Cardiac septum (tissue), 1 donor: ENCODE data around the gene MCC. TPM values are rescaled to one million over a fixed set of nuclear protein-coding genes. Genes with fewer than 3 reads are reported as not detected.

Experiments used
- DNase-seq: peaks from one replicate; pipeline ENCODE4 v3.0.0-alpha.2; 2020; ENCODE audit warnings: low spot score
- intact Hi-C: fragments of 100-400 bp; cut with DNase I; formaldehyde crosslinking; loops from one replicate; pipeline ENCODE4 v1.14.0; 2022
- total RNA-seq: library from RNA; stranded (reverse); fragmentation: NEBNext Ultra II Directional; extraction: Animal tissue kit (Norgen Biotek cat#: 25700); gene quantifications from one replicate; pipeline ENCODE4 v1.2.1, GENCODE V29; 2021
- donor health status: DM: no; HTN: no; CAD: no.

The MCC gene
- total RNA-seq, 1 donor from 2014 or later = 17.7 TPM

- DNase-seq = no peak
- intact Hi-C loops = no loop called here
Measured at GRCh38 chr5:113221294-113222176, 266.7 kb downstream of the MCC start.

DNA sequence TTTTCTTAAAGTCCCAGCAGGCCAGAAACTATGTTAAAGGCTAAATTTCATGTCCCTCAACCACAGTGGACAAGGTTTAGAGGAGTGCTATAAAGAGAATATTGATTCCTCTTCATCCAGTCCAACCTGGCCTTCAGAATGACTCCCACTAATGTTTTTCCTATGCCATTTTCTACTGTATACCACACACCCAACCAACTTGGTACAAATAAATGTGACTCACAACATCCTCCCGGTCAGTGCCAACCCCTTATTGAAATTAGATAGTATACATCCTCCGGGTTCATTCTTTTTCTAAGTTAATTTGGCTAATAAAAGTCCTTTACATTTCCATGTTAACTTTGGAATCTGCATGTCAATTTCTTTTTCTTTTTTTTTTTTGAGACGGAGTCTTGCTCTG is 268.6 kb downstream of the MCC start:
- no peak for DNase-seq
- intact Hi-C loops = no loop called here

DNA sequence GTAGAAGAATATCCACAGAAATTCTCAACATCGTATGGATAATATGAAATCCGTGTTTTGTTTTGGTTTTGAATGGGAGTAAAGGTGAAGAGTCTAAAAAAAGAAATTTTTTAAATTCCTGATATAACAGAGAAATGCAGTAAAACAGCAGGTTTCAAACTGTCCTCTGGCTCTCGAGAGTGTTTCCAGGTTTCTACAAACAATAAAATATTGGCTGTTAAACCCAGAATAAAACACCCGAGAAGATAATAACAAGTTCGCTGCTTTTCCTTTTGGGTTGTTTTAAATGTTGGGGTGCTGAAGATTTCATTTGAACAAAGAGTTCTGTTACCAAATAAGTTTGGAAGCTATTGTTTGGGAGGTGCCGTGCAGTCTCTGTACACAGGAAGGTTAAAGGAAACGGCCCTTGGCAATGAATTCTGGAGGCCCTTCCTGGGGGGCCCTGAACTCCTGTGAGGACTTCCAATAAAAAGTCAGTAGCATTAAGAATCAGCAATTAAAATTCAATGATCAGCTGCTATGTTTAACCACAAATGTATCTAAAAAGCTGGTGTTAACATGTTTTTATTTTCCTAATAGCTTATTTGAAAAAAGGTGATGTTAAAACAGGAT is 269.2 kb downstream of the MCC start:
- no peak for DNase-seq
- intact Hi-C loops = loop anchor here (1.0 kb wide), 1 partner anchor 16 kb away; no protein-coding TSS in a partner anchor

- intact Hi-C loops = loop anchor here (1.0 kb wide), 1 partner anchor 15 kb away; no protein-coding TSS in a partner anchor
- no peak for DNase-seq
Measured at GRCh38 chr5:113218200-113218599, 270.1 kb downstream of the MCC start.

GRCh38 chr5:113217619-113218184 is 270.6 kb downstream of the MCC start:
- intact Hi-C loops = loop anchor here (1.0 kb wide), 1 partner anchor 14 kb away; no protein-coding TSS in a partner anchor
- DNase-seq = no peak

- no peak for DNase-seq
- intact Hi-C loops = no loop called here
Measured at GRCh38 chr5:113216545-113216944, 271.7 kb downstream of the MCC start.

DNA sequence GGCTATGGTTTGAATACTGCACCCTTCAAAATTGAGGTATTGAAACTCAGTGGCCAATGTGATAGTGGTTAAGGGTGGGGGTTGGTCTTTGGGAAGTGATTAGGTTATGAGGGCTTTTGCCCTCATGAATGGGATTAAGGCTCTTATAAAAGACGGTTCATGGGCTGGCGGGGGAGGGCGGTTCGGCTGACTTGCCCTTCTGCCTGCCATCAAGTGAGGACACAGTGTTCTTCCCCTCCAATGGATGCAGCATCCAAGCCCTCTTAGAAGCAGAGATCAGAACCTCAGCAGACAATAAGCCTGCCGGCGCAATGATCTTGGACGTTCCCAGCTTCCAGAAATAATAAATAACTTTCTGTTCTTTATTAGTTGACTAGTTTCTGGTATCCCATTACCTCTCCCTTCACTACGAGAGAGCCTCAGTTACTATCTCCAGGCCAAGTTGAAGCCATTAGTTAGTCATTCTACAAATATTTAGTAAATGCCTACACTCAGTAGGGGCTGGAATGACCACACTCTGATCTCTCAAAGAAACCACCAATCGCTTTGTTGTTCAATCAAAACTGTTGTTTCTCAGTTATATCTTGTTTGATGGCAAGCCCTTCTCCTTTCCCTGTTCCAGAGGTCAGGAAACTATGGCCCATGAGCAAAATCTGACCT is 272.7 kb downstream of the MCC start:
- intact Hi-C loops = no loop called here

DNA sequence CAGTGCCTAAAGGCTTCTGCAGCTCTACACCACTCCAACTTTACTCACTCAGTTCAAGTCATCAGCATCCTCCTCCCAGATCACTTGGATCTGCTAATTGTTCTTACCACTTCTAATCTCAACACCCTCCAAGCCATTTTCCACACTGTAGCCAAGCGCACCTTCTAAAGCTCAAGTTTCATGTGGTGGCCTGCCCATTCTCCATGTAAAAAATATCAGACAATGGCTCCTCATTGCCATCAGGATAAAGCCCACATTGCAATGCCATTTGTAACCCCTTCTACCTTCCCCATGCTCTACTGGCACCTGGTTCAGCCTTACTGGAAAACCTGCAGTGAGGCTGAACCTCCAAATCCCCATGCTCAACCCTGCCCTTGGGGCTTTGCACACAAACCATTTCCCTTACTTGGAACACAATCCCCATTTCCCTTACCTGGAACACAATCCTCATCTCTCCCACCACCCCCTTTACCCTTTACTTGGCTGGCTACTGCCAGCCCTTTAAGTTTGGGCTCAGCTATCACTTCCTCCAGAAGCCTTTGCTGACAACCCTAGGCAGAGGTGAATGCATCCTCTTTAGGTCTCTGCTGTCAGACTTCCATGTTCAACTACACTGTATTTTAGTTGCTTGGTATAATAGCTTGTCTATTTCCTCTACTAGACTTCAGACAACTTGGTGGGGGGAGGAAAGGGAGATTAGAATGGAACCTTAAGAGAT is 273.5 kb downstream of the MCC start:
- DNase-seq = no peak
- intact Hi-C loops = no loop called here

More for the DNA sequence above, 272.7 kb downstream of the MCC start:
- DNase-seq = no peak

DNA sequence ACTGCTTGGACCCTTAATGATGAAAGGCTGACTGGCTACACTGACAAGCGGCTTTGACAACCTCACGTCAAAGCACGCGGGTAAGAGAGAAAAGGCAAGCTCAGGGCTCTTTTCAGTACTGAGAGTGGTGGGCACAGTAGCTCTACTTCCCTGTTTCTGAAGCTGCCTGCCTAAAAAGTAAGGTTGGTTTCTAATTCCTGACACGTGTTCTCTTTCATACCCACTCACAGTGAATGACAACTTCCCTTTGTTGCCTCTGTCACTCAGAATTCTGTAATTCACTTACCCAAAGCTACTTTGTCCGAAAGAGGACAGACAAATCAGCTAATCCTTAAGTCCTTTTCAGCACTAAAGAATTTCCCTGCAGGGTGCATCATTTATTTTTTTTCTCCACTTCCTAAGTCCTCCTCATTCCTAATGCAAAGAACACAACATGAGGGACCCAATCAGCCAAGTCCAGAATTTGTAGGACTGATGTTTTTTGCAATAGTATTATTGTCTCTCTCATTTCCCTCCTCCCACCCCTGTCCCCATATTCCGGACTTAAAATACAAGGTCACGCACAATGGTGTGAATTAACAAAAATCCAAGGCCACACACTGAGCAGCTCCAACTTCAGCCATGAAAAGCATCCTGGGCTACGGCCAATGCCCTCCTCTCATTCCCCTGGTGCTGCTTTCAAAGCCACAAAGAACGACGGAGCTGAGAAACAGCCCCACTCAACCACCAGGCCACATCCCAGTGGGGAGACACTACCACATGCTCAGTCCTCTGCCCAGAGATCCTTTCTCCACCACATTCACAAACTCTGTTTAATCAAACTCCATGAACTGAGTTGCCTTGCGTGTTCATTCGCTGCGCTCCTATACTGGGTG is 274.5 kb downstream of the MCC start:
- intact Hi-C loops = no loop called here
- no peak for DNase-seq

GRCh38 chr5:113212244-113212920 is 275.9 kb downstream of the MCC start:
- intact Hi-C loops = no loop called here
- no peak for DNase-seq

DNA sequence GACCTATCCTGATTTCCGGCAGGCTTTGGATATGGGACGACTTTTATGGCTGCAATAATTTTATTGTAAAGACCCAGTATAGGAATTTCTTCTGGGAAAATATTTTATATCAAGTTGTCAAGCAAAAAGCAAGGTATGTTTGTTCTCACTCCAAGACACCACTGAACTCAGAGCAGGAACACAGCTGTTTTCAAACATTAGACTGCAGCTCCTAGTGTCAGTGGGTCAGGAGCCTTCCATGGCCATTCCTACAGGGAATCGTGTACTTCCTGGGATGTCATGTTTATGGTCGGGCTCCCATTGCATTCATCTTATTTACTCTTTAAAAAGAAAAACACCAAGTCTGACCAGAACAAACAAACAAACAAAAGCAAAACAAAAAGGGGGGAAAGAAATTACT is 278.8 kb downstream of the MCC start:
- intact Hi-C loops = no loop called here
- no peak for DNase-seq

- no peak for DNase-seq
- intact Hi-C loops = no loop called here
Measured at GRCh38 chr5:113205807-113206206, 282.4 kb downstream of the MCC start.

- intact Hi-C loops = no loop called here
Measured at GRCh38 chr5:113205323-113205722, 282.9 kb downstream of the MCC start.

GRCh38 chr5:113204525-113205161 is 283.6 kb downstream of the MCC start:
- intact Hi-C loops = loop anchor here (5.0 kb wide), 1 partner anchor 308 kb away; the partner anchor contains the start of gene YTHDC2
- DNase-seq = no peak

More at GRCh38 chr5:113205323-113205722, 282.9 kb downstream of the MCC start:
- DNase-seq = no peak

DNA sequence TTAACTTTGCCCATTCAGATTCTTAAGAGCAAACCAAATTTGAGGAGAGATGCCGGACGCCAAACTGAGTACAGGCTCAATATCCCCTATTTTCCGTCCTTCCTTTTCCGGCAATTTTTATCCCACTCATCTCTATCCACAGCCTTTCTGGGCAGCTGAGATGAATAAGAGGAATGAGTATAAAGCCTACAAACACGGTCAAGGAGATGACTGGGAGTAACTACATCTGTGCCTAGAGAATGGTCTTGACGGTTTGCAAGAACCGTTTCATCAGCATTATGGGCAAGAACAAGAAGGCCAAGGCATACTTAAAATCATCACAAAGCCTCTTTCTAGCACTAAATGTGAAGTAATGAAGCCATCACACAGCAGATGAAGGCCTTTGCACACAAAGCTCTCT is 284.3 kb downstream of the MCC start:
- no peak for DNase-seq
- intact Hi-C loops = loop anchor here (1.0 to 5.0 kb wide), 3 partner anchors 14 to 308 kb away; partner anchors contain the start of gene YTHDC2

DNA sequence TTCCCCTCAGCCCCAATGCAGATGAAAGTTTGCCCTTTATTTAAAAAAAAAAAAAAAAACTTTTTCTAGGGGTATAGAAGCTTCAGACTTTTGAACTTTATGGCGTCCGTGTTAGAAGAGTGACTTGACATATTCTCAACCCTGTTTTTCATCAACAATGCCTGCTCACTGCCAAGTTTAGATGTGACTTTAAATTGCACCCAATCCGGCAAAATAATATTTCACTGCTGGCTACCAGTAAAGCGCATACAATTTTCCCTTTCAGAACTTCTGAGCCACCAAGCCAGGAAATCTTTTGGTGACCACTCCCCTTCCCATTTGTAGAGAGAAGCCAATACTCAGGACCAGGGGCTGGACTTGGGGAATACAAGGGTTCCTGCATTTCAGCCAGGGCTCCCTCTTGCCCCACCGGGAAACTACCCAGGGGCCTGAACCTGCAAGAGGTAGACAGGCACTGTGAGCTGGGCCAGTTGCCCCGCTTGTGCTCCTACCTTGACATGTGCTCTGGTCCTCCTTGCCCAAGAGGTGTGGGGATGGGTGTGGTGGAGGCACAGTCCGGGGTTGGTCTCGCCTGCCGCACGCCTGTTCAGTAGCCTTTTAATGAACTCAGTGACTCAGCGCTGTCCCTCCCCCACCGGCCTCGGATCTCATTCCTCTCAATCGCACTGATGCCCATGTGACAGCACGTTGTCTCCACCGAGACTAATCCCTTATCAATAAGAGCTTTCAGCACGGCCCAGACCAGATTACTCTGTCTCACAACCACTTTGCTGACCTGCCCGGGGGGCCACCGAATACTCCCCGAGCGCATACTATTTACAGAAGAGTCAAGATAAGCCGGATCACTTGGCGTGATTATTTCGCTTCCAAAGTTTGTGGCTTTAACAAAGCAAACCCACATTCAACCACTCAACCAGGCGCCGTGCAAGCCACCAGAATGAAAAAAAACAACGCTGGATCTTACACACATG is 285.2 kb downstream of the MCC start:
- DNase-seq = peak; percentile 88
- intact Hi-C loops = loop anchor here (1.0 to 5.0 kb wide), 3 partner anchors 15 to 309 kb away; partner anchors contain the start of gene YTHDC2
